Kidney (tissue), 14 donors: ENCODE results near the gene FBXO24. TPM values are rescaled to one million over a fixed set of nuclear protein-coding genes. Genes with fewer than 3 reads are reported as not detected.

Source experiments
- DNase-seq, 5 donors: peaks; one replicate each; pipeline ENCODE4 v3.0.0-alpha.2; 2013 to 2020
- FAIRE-seq: peaks from 2 replicates; lab custom pipeline; 2012; peaks lifted over from hg19 to GRCh38; lab: Jason Lieb, UNC
- H3K27ac ChIP-seq, 2 donors: one replicate each; pipeline ENCODE4 v1.7.0; 2013; ENCODE audit warnings: low read depth in 2 of 2, low read length in 2 of 2, inconsistent platforms in 1 of 2
- H3K27me3 ChIP-seq: one replicate; pipeline ENCODE4 v1.7.1; 2013; ENCODE audit warnings: low read length, inconsistent platforms; ENCODE audit not compliant: control insufficient read depth, insufficient read depth
- H3K36me3 ChIP-seq, 3 donors: one replicate each; pipeline versions ENCODE4 v1.7.0 to v1.7.1; 2013; ENCODE audit warnings: low read length in 3 of 3, control low read depth in 1 of 3, inconsistent platforms in 1 of 3; ENCODE audit not compliant: insufficient read depth in 3 of 3, control insufficient read depth in 2 of 3
- H3K4me1 ChIP-seq, 3 donors: one replicate each; pipeline versions ENCODE4 v1.7.0 to v1.7.1; 2013; ENCODE audit warnings: low read length in 3 of 3, inconsistent platforms in 1 of 3, low read depth in 1 of 3; ENCODE audit not compliant: control insufficient read depth in 2 of 3, insufficient read depth in 2 of 3
- H3K4me3 ChIP-seq, 3 donors: one replicate each; pipeline versions ENCODE4 v1.7.0 to v1.8.1; 2013; ENCODE audit warnings: low read length in 3 of 3, control low read depth in 1 of 3, inconsistent platforms in 1 of 3
- H3K9ac ChIP-seq, 3 donors: one replicate each; pipeline versions ENCODE4 v1.7.0 to v1.7.1; 2013; ENCODE audit warnings: low read length in 3 of 3, control low read depth in 1 of 3, inconsistent platforms in 1 of 3
- H3K9me3 ChIP-seq, 3 donors: one replicate each; pipeline versions ENCODE4 v1.7.0 to v1.7.1; 2013; ENCODE audit warnings: low read length in 3 of 3, control low read depth in 1 of 3, inconsistent platforms in 1 of 3; ENCODE audit not compliant: control insufficient read depth in 2 of 3, insufficient read depth in 1 of 3
- CTCF ChIP-seq: IDR thresholded peaks from 3 replicates; pipeline ENCODE4 v1.5.1; 2012; ENCODE audit warnings: mild to moderate bottlenecking, moderate library complexity, borderline replicate concordance; ENCODE audit not compliant: insufficient read depth; ENCODE audit errors: extremely low read depth
- intact Hi-C: fragments of 100-400 bp; cut with DNase I; formaldehyde crosslinking; loops from one replicate; pipeline ENCODE4 v1.11.1; 2022
- polyA plus RNA-seq: library from polyadenylated mRNA; stranded (reverse); fragments of 350-450 nt; fragmentation: Illumina TruSeq; extraction: RNeasy Lipid Tissue Mini Kit (QIAGEN cat#74804); gene quantifications from one replicate; pipeline ENCODE4 v1.2.3, GENCODE V29; 2014; ENCODE audit warnings: low read depth, low replicate concordance; ENCODE audit not compliant: insufficient read depth
- total RNA-seq: library from RNA; stranded (reverse); fragmentation: NEBNext Ultra II Directional; extraction: Animal tissue kit (Norgen Biotek cat#: 25700); gene quantifications from one replicate; pipeline ENCODE4 v1.2.1, GENCODE V29; 2021
- donor health status: control.
- donor health status: control.
- donor health status: control.
- donor health status: control.
- donor health status: control.
- donor health status: DM: yes; HTN: yes; CAD: no.
- donor health status: Normal renal cell carcinoma (clear cell type).

Gene FBXO24
- total and polyA plus RNA-seq, 2 donors from 2014 or later = 0.60 to 0.95 TPM

GRCh38 chr7:100595188-100595587 is 9.1 kb downstream of the FBXO24 start:
- no peaks in the 10 kb centered on the region for H3K9me3 ChIP-seq
- H3K27ac ChIP-seq = no peak overlapping the region
- DNase-seq = no peak
- H3K36me3 ChIP-seq = no peaks in the 10 kb centered on the region
- TF ChIP-seq CTCF = no peak
- no peaks in the 10 kb centered on the region for H3K4me1 ChIP-seq
- FAIRE-seq = no peak
- intact Hi-C loops = no loop called here
- no peak overlapping the region for H3K4me3 ChIP-seq
- H3K9ac ChIP-seq = no peak overlapping the region
- no peaks in the 10 kb centered on the region for H3K27me3 ChIP-seq

- FAIRE-seq (no peak), DNase-seq (no peak)
- intact Hi-C loops = no loop called here
- H3K9me3 ChIP-seq = no peaks in the 10 kb centered on the region
- no peaks in the 10 kb centered on the region for H3K4me1 ChIP-seq
- no peaks in the 10 kb centered on the region for H3K27me3 ChIP-seq
- no peak overlapping the region for H3K4me3 ChIP-seq
- H3K36me3 ChIP-seq = no peaks in the 10 kb centered on the region
- no peak for TF ChIP-seq CTCF
- no peak overlapping the region for H3K27ac ChIP-seq
- no peak overlapping the region for H3K9ac ChIP-seq
Measured at GRCh38 chr7:100598425-100598824, 12.3 kb downstream of the FBXO24 start.

GRCh38 chr7:100599911-100600729 is 14.0 kb downstream of the FBXO24 start:
- Histone ChIP-seq H3K27ac (no peak overlapping the region), H3K36me3 (no peaks in the 10 kb centered on the region), H3K4me3 (no peak overlapping the region), H3K4me1 (peaks cover 0 to 3% (median 0%) of the 10 kb centered on the region in 3 donors), H3K9me3 (no peaks in the 10 kb centered on the region), H3K9ac (no peak overlapping the region), H3K27me3 (no peaks in the 10 kb centered on the region)
- TF ChIP-seq CTCF = no peak
- intact Hi-C loops = no loop called here
- no peak for DNase-seq
- no peak for FAIRE-seq
